ENCODE data around the gene ELMO1. TPM values are rescaled to one million over a fixed set of nuclear protein-coding genes. Genes with fewer than 3 reads are reported as not detected.

The ELMO1 gene
- total RNA-seq, 4 donors from 2014 or later: 11.5 to 19.9 (median 17.4) TPM

GRCh38 chr7:37354656-37355131 is 94.0 kb downstream of the ELMO1 start:
- TF ChIP-seq CTCF (IDR thresholded peaks at IDR 0.05): no peak
- no peak for TF ChIP-seq POLR2A (IDR thresholded peaks at IDR 0.05)
- DNase-seq (ENCODE audit: low spot score in 2 of 2): peak; percentile 85 to 93
- intact Hi-C loops (cut with DNase I; ENCODE audit: low total_unique reads): no loop called here
- no peak overlapping the region for H3K4me3 ChIP-seq (ENCODE audit: low read depth, poor library complexity, severe bottlenecking)
- 19 to 26% methylated on average over 11 of the region's 11 CpGs for WGBS, 2 donors

- TF ChIP-seq CTCF (IDR thresholded peaks at IDR 0.05): no peak
- no peak for TF ChIP-seq POLR2A (IDR thresholded peaks at IDR 0.05)
These were observed 94.6 kb downstream of the ELMO1 start for GRCh38 chr7:37353949-37354655.

GRCh38 chr7:37352974-37353948 is 95.4 kb downstream of the ELMO1 start:
- 80 to 81% methylated on average over 32 of the region's 32 CpGs for WGBS, 2 donors
- no peak overlapping the region for H3K4me3 ChIP-seq (ENCODE audit: low read depth, poor library complexity, severe bottlenecking)
- DNase-seq (ENCODE audit: low spot score in 2 of 2): peak in 1 of 2 donors; percentile 49
- intact Hi-C loops (cut with DNase I; ENCODE audit: low total_unique reads): no loop called here
- TF ChIP-seq POLR2A (IDR thresholded peaks at IDR 0.05) (no peak), CTCF (IDR thresholded peaks at IDR 0.05) (no peak)

More at GRCh38 chr7:37353949-37354655, 94.6 kb downstream of the ELMO1 start:
- H3K4me3 ChIP-seq (ENCODE audit: low read depth, poor library complexity, severe bottlenecking): no peak overlapping the region
- 62 to 74% methylated on average over 5 of the region's 5 CpGs for WGBS, 2 donors
- no peak for DNase-seq (ENCODE audit: low spot score in 2 of 2)
- intact Hi-C loops (cut with DNase I; ENCODE audit: low total_unique reads): no loop called here

- no peak overlapping the region for H3K4me3 ChIP-seq (ENCODE audit: low read depth, poor library complexity, severe bottlenecking)
- TF ChIP-seq CTCF (IDR thresholded peaks at IDR 0.05): no peak
- no peak for TF ChIP-seq POLR2A (IDR thresholded peaks at IDR 0.05)
- DNase-seq (ENCODE audit: low spot score in 2 of 2): no peak
- 81 to 83% methylated on average over 13 of the region's 13 CpGs for WGBS, 2 donors
- intact Hi-C loops (cut with DNase I; ENCODE audit: low total_unique reads): no loop called here
These were observed 96.3 kb downstream of the ELMO1 start for GRCh38 chr7:37352251-37352880.

- DNase-seq (ENCODE audit: low spot score in 2 of 2): no peak
- no peak overlapping the region for H3K4me3 ChIP-seq (ENCODE audit: low read depth, poor library complexity, severe bottlenecking)
- TF ChIP-seq CTCF (IDR thresholded peaks at IDR 0.05) (no peak), POLR2A (IDR thresholded peaks at IDR 0.05) (no peak)
- intact Hi-C loops (cut with DNase I; ENCODE audit: low total_unique reads): no loop called here
- 86 to 94% methylated on average over 4 of the region's 4 CpGs for WGBS, 2 donors
These were observed 96.9 kb downstream of the ELMO1 start for GRCh38 chr7:37351716-37352115.

Measured in lower leg skin (tissue), 4 donors.